ENCODE data around the gene RND2.
A peak's percentile ranks its signal among the peaks of the same experiment; 100 is the strongest.

The RND2 gene

GRCh38 chr17:42985225-42985624 lies 39.8 kb upstream of the RND2 start:
- no peak for TF ChIP-seq CTCF (IDR thresholded peaks at IDR 0.05)

- no peak for TF ChIP-seq CTCF (IDR thresholded peaks at IDR 0.05)
These were observed 35.9 kb upstream of the RND2 start for GRCh38 chr17:42989141-42989540.

GRCh38 chr17:42989726-42990652 lies 35.0 kb upstream of the RND2 start:
- TF ChIP-seq CTCF (IDR thresholded peaks at IDR 0.05), result no peak

GRCh38 chr17:42991471-42991870 lies 33.6 kb upstream of the RND2 start:
- no peak for TF ChIP-seq CTCF (IDR thresholded peaks at IDR 0.05)

GRCh38 chr17:42992872-42993271 lies 32.2 kb upstream of the RND2 start:
- no peak for TF ChIP-seq CTCF (IDR thresholded peaks at IDR 0.05)

GRCh38 chr17:42997390-42997983 lies 27.5 kb upstream of the RND2 start:
- TF ChIP-seq CTCF (IDR thresholded peaks at IDR 0.05), result no peak

GRCh38 chr17:42997984-42998938 lies 26.8 kb upstream of the RND2 start, which contains the start of gene RPL27:
Gene RPL27 (plus strand): TSS chr17:42998419. CDS start chr17:42998751, 332 bp downstream.
- peak; percentile 86 for TF ChIP-seq CTCF (IDR thresholded peaks at IDR 0.05)

All from LNCAP (cell line).